Epithelial cell of proximal tubule (primary cell): ENCODE data around the gene ZNF592. TPM values are rescaled to one million over a fixed set of nuclear protein-coding genes. Genes with fewer than 3 reads are reported as not detected.
A peak's percentile ranks its signal among the peaks of the same experiment; 100 is the strongest.

ENCODE experiments used
- DNase-seq: peaks from one replicate; pipeline ENCODE4 v3.0.0-alpha.2; 2011; ENCODE audit warnings: low read depth
- H3K4me3 ChIP-seq: 2 replicates; pipeline ENCODE4 v1.5.1; 2011; ENCODE audit warnings: low read depth, mild to moderate bottlenecking, low read length
- CTCF ChIP-seq: conservative IDR thresholded peaks from 2 replicates; pipeline ENCODE4 v1.5.1; 2012; ENCODE audit warnings: low read depth, mild to moderate bottlenecking, low read length
- total RNA-seq: library from RNA; depleted of rRNA; stranded (reverse); fragments of >200 nt; gene quantifications from 2 replicates; pipeline ENCODE4 v1.2.3, GENCODE V29; 2015

The ZNF592 gene
- total RNA-seq, 1 donor from 2014 or later: 8.2 TPM

- DNase-seq: no peak
- TF ChIP-seq CTCF: no peak
- H3K4me3 ChIP-seq: peak overlapping the region; percentile 95
Measured at GRCh38 chr15:84715441-84716035, 32.9 kb upstream of the ZNF592 start.

- peak within 1 kb of the TSS; percentile 95 for H3K4me3 ChIP-seq
- no peak for TF ChIP-seq CTCF
Measured at GRCh38 chr15:84716036-84716732, 32.2 kb upstream of the ZNF592 start, which contains the start of gene SEC11A. SEC11A (minus strand) TSS chr15:84716139; CDS start chr15:84716075, 64 bp downstream.

GRCh38 chr15:84721371-84721770 is 27.0 kb upstream of the ZNF592 start:
- no peak for DNase-seq
- no peak for TF ChIP-seq CTCF
- H3K4me3 ChIP-seq: no peak overlapping the region

More at GRCh38 chr15:84716036-84716732, 32.2 kb upstream of the ZNF592 start, which contains the start of gene SEC11A:
- peak; percentile 74 for DNase-seq

GRCh38 chr15:84722628-84723027 is 25.8 kb upstream of the ZNF592 start:
- no peak for TF ChIP-seq CTCF
- H3K4me3 ChIP-seq: no peak overlapping the region
- DNase-seq: no peak

GRCh38 chr15:84725001-84725491 is 23.3 kb upstream of the ZNF592 start:
- no peak for DNase-seq
- no peak for TF ChIP-seq CTCF
- H3K4me3 ChIP-seq: no peak overlapping the region

- H3K4me3 ChIP-seq: no peak overlapping the region
- no peak for TF ChIP-seq CTCF
- no peak for DNase-seq
Measured at GRCh38 chr15:84727429-84727828, 21.0 kb upstream of the ZNF592 start.
